Cardiac muscle cell (in vitro differentiated cells and primary cell): Measurements from ENCODE around the gene CGNL1. TPM values are rescaled to one million over a fixed set of nuclear protein-coding genes. Genes with fewer than 3 reads are reported as not detected.

ENCODE experiments used
- DNase-seq, 2 donors: peaks; one replicate each; pipeline versions ENCODE4 v3.0.0 to v3.0.0-alpha.2; 2010 to 2017; ENCODE audit warnings: low read depth in 1 of 2, low spot score in 1 of 2
- H3K27ac ChIP-seq: fragments of 200-600 bp; sonication (generic); 2 replicates; pipeline ENCODE4 v1.5.1; 2016
- H3K27me3 ChIP-seq: fragments of 200-600 bp; sonication (generic); 2 replicates; pipeline ENCODE4 v1.6.0; 2016; ENCODE audit warnings: control low read depth
- H3K36me3 ChIP-seq: fragments of 200-600 bp; sonication (generic); 2 replicates; pipeline ENCODE4 v1.5.1; 2016; ENCODE audit warnings: control low read depth
- H3K4me1 ChIP-seq: fragments of 200-600 bp; sonication (generic); 2 replicates; pipeline ENCODE4 v1.8.1; 2017; ENCODE audit warnings: low read depth, mild to moderate bottlenecking, mixed run types
- H3K4me3 ChIP-seq: fragments of 200-600 bp; sonication (generic); 2 replicates; pipeline ENCODE4 v1.5.1; 2016; ENCODE audit warnings: mild to moderate bottlenecking
- H3K9me3 ChIP-seq: fragments of 200-600 bp; sonication (generic); 2 replicates; pipeline ENCODE4 v1.5.1; 2017; ENCODE audit warnings: low read depth, mild to moderate bottlenecking, control low read depth
- polyA plus RNA-seq: library from polyadenylated mRNA; unstranded; fragments of >200 nt; fragmentation: Nextera tagmentation; extraction: Ambion mirVana; gene quantifications from 2 replicates; pipeline ENCODE4 v1.2.1, GENCODE V29; 2016
- total RNA-seq: library from RNA; depleted of rRNA; stranded (reverse); fragments of >200 nt; gene quantifications from 2 replicates; pipeline ENCODE4 v1.2.3, GENCODE V29; 2016
- TF ChIP-seq, protein P1 (sequence below): IDR thresholded peaks from 2 replicates; pipeline ENCODE4 v1.5.1; 2012; ENCODE audit warnings: low read depth, mild to moderate bottlenecking, low read length

CGNL1 gene
- total and polyA plus RNA-seq, 2 experiments from 2014 or later = 62.9 to 134 TPM

DNA sequence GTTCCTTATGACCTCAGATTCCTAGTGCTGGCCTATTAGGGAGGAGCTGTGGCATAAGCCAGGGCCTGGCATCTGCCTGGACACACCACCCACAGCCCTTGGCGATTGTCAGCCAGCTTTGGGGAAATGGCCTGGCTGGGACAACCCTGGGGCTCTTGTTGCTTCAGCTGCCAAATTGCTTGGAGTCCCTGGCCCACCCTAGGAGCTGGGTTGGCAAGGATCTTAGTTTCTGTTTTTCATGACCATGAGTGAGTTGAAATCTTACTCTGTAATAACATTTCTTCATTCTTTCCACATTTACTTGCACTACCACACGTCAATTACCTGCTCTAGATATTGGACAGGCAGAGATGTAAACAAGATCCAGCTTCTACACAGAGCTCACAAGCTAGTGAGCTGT is 213.4 kb downstream of the CGNL1 start:
- TF ChIP-seq, protein P1, sequence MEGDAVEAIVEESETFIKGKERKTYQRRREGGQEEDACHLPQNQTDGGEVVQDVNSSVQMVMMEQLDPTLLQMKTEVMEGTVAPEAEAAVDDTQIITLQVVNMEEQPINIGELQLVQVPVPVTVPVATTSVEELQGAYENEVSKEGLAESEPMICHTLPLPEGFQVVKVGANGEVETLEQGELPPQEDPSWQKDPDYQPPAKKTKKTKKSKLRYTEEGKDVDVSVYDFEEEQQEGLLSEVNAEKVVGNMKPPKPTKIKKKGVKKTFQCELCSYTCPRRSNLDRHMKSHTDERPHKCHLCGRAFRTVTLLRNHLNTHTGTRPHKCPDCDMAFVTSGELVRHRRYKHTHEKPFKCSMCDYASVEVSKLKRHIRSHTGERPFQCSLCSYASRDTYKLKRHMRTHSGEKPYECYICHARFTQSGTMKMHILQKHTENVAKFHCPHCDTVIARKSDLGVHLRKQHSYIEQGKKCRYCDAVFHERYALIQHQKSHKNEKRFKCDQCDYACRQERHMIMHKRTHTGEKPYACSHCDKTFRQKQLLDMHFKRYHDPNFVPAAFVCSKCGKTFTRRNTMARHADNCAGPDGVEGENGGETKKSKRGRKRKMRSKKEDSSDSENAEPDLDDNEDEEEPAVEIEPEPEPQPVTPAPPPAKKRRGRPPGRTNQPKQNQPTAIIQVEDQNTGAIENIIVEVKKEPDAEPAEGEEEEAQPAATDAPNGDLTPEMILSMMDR = no peak
- Histone ChIP-seq H3K36me3 (no peaks in the 10 kb centered on the region), H3K9me3 (no peaks in the 10 kb centered on the region), H3K27me3 (no peaks in the 10 kb centered on the region), H3K27ac (no peak overlapping the region), H3K4me1 (peaks cover 17% of the 10 kb centered on the region), H3K4me3 (no peak overlapping the region)
- DNase-seq = no peak

DNA sequence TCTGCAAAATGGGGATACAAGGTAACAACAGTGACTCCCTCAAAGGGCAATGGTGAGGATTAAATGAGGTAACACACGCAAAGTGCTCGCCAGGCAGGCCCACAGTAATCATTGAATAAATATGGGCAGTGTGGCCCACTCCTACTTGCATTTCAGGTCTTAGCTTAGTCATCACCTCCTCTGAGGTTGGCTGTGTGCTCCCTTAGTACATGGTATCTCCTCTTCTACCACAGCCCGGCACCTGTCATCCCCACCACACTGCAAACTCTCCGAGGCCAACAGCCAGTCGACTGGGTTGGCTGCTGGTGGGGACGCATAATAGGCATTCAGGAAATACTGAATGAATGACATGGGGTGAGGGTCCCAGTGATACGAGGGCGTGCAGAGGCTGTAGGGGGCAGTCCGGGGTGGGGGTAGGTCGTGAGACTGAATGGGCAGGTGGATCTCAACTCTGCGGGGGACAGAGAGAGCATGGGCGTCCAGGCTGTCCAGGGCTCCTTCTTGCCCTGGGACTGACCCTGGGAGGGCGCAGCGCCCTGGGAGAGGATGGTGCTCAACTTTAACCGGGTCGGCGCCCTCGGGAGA is 215.0 kb downstream of the CGNL1 start:
- TF ChIP-seq, protein P1 = no peak
- Histone ChIP-seq H3K36me3 (no peaks in the 10 kb centered on the region), H3K27ac (peak overlapping the region; percentile 23), H3K4me1 (peaks cover 28% of the 10 kb centered on the region), H3K27me3 (no peaks in the 10 kb centered on the region), H3K9me3 (no peaks in the 10 kb centered on the region), H3K4me3 (peak overlapping the region; percentile 51)
- no peak for DNase-seq

DNA sequence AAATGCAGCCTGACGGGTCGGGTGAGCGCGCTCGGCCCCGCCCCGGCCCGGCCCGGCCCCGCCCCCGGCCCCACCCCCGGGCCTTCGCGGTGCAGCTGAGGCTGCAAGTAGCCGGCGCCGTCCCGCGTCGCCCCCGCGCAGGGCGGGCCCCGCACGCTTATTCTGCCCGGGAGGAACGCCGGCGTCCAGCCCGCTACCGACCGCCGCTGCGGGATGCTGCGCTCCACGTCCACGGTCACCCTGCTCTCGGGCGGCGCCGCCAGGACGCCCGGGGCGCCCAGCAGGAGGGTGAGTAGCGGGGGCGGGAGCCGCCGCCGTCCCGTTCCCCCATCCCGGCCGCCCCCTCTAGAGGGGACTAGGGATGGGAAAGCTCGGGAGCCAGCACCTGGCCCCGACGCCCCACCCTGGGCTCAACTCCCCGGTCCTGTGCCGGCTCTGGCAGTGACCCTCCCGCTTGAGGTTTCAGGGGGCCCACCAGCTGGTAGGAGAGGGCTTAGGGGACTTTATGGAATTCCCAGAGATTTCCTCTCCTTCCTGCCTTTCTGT is 215.6 kb downstream of the CGNL1 start, which contains the start of gene MYZAP:
Gene MYZAP (plus strand): TSS at position 83 of the 546 bp plus-strand sequence. CDS start 131 bp downstream, at position 214.
- H3K9me3 ChIP-seq = no peaks in the 10 kb centered on the region
- H3K36me3 ChIP-seq = no peaks in the 10 kb centered on the region
- peak; percentile 22 to 71 for DNase-seq
- H3K27ac ChIP-seq = peak within 1 kb of the TSS; percentile 52
- TF ChIP-seq, protein P1 = peak; percentile 7
- H3K4me3 ChIP-seq = peak within 1 kb of the TSS; percentile 51
- peaks cover 34% of the 10 kb centered on the region for H3K4me1 ChIP-seq
- H3K27me3 ChIP-seq = no peaks in the 10 kb centered on the region

DNA sequence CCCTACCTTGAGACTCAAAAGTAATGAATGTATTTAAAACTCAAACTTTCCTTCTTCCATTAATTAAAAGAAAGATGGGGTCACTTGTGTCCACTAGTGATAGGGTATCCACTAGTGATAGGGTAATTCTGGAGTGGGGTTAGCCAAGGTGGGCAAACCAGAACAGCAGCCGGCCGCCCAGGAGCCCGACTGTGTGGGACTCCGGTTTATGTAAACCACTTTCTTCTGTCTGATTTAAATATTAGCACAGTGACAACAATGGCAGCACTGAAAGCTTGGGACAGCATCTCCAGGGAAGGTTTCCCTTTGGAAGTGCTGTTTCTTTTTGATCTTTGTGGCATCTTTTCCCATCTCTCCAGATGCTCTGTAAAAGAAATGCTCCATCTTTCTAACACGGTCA is 216.1 kb downstream of the CGNL1 start:
- H3K27me3 ChIP-seq = no peaks in the 10 kb centered on the region
- TF ChIP-seq, protein P1 = no peak
- peak overlapping the region; percentile 52 for H3K27ac ChIP-seq
- peaks cover 39% of the 10 kb centered on the region for H3K4me1 ChIP-seq
- H3K36me3 ChIP-seq = no peaks in the 10 kb centered on the region
- no peaks in the 10 kb centered on the region for H3K9me3 ChIP-seq
- peak overlapping the region; percentile 51 for H3K4me3 ChIP-seq
- DNase-seq = peak in 1 of 2 donors; percentile 37

DNA sequence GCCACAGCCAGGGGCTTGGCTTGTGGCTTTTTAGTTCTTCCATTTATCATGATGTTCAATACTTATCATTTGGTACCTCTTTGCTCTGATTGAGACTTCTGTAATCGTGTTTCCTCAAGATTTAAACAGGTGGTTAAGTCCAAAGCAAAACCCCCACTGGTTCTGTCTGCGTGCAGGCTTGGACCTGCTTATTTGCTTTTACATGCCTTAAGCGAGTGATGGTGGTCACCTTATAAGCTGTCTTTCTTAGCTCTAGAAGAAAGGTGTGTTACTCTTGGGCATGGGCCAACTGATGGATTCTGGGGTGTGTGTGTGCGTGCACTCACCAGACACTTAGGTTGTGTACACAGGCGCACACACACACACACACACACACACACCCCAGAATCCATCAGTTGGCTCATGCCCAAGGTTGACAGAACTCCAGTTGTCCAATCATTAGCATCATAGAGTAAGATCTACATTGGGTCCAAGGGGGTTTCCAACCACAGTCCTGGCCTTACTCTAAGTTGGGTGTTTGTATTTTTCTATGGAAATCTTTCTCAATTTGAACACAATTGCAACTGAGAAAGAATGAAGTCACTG is 216.6 kb downstream of the CGNL1 start:
- no peaks in the 10 kb centered on the region for H3K27me3 ChIP-seq
- H3K4me1 ChIP-seq = peaks cover 44% of the 10 kb centered on the region
- no peaks in the 10 kb centered on the region for H3K9me3 ChIP-seq
- TF ChIP-seq, protein P1 = no peak
- H3K36me3 ChIP-seq = no peaks in the 10 kb centered on the region
- peak overlapping the region; percentile 94 for H3K27ac ChIP-seq
- no peak for DNase-seq
- peak overlapping the region; percentile 51 for H3K4me3 ChIP-seq
